GM11168 (cell line): Measurements from ENCODE around the gene SPAG7.
"Not testable (repeated sequence)": the region's sequence is repeated elsewhere in the genome, so short reads cannot be mapped to it uniquely, and the experiment has no call there.

Source experiments
- in situ Hi-C: fragments of 300-500 bp; cut with MboI; formaldehyde crosslinking; loops from one replicate; pipeline ENCODE4 v1.12.0; 2022; ENCODE audit warnings: low sequenced_read_pairs; ENCODE audit not compliant: unreplicated experiment

Gene SPAG7

DNA sequence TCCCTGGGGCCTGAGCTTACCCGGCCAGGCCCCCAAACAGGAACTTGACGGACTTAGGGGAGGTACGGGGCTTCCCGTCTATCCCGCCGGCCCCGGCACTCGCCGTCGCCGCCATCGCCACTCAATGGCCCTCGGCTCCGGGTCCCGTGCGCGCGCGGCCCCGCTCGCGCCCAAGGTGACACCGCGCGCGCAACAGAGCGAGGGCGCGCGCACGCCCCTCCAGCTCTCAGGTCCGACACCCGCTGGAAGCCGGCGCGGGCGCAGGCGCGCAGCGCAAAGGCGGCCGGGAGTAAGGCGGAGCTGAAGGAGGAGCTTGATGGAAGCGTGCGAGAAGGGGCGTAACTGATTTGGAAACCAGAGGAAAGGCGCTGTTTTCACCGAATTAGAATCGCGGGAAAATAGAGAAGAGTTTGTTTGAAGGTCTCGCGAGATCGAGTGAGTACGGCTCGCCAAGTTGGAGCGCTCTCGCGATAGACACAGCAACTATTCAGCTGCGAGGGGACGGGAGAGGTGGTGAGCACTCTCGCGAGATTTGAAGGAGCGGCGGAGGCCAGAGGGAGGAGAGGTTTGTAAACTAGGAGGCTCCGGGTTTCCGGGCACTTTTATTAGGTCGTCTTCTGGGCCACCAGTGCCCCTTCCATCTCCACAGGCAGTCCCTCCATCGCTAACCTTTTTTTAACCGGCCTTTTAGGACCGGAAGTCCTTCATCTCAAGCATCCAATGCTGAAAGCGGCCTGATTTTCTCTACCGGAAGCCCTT is 27.6 kb downstream of the SPAG7 start, which contains the start of the genes RNF167 and SLC25A11:
Gene RNF167, plus strand, starts transcription at position 473 of the 759 bp plus-strand sequence. CDS start 642 bp downstream, outside the sequence.
Gene SLC25A11, minus strand, starts transcription at position 251 of the 759 bp plus-strand sequence. Its CDS starts 136 bp downstream, at position 115.
- in situ Hi-C loops, result no loop called here

DNA sequence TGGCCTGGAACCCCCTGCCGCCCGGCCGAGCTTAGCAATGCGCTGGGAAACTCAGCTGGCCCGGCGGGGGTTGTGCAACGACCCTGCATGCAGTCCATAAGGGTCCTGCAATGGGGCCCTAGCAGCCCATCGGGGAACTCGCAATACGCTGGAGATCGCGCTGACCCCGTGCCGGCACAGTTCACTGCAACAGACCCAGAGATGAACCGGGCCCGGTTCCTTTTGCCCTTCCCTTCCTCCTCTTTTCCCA is 28.1 kb downstream of the SPAG7 start:
- in situ Hi-C loops, result no loop called here

DNA sequence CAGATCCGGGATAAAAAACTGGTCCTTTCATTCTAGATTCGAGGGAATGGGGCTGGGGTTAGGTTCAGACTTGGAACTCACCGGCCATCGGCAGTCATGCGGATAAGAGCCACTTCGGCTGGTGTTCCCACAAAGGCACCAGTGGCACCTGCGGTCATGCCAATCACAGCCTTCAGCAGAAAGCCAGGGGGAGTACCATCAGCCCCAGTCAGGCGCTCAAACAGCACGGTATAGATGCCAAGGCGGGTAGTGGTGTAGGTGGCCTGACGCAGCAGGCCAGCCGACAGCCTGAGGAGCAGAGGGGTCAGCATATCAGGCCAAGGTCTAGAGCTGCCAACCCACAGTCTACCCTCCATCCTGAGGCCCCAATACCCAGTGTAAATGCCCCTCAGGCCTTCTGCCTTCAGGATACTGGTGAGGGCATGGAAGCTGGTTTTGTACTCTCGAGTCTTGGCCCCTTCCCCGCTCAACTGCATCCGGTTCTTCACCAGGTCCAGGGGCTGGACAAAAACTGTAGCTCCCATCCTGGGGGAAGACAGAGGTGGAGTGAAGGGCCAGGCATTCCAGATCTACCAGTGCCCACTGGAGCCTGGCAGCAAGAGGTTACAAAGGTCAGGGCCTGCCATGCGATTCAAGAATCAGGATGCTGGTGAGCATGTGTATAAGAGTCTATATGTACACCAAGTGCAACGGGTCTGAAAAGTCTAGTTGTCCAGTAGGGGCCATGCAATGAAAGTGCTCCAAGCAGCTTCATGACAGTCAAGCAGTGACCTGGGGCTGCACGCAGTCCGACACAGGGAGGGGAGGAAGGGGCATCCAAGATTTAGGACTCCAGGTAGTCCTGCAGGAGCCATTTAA is 28.7 kb downstream of the SPAG7 start:
- in situ Hi-C loops, result no loop called here

DNA sequence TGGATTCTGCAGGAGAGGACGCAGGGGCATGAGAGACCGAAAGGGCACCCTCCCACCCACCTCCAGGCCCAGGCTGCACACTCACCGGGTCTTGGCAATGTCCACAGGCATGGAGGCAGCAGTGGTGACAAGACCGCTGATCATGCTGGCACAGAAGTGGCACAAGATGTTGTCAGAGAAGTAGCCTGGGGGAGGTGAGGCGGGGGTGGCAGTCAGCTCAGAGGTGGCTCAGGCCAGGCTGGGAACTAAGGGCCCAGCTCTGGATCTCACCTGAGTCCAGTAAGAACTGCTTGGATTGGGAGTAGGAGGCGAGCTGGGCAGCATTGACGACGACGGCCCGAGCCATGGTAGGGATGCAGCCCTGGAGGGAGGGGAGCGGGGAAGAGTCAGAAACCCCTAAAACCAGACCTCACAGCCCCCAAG is 29.5 kb downstream of the SPAG7 start:
- in situ Hi-C loops, result no loop called here

DNA sequence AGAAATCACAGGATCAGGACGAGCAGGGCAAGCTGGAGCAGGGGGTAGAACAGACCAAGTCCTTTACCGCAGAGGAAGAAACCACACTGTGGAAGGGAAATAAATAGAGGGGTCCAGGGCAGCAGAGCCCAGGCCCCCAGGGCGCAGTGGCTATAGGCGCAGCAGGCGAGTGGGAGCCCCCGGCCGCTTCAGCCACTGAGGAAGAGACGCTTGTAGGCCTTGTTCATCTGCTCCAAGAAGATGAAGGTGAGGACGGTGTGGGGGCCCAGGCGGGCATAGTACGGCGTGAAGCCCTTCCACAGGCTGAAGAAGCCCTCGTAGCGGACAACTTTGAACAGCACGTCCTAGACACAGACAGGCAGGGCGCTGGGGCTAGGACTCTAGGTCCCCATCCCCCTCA is 30.1 kb downstream of the SPAG7 start:
- in situ Hi-C loops, result no loop called here

DNA sequence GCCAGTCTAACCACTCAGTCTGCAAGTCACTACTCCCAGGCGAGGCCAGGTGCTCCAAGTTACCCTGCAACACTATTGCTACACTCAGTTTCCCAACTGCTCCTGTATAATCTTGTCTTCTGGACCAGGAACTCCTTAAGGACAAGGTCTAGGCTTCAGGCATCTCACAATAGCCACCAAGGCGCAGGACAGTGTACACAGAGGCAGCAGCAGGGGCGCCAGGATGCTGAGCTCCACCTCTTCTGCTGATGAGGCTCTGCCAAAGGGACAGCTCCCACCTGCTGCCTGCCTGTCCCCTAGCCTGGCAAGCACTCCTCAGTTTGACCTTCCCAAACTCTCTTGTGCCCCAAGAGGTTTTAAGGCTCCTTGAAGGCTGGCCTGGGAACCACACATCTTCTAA is 31.2 kb downstream of the SPAG7 start:
- in situ Hi-C loops, result no loop called here

DNA sequence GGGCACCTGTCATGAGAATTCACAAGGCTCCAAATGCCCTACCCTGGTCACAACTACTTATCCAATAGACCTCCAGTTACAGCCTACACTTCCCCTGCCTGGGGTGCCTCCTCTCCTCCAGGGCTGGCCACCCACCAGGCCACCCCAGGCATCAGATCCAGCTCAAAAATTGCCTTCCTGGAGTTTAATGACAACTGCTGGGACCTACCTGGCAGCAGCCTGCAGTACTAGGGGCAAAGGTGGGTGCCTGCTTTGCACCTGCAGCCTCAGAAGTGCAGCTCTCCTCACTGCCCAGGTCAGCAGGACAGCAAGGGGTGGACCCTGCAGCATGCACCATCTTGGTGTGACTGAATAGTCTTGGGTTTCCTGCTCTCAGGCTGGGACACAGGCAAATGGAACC is 32.0 kb downstream of the SPAG7 start:
- in situ Hi-C loops, result no loop called here

DNA sequence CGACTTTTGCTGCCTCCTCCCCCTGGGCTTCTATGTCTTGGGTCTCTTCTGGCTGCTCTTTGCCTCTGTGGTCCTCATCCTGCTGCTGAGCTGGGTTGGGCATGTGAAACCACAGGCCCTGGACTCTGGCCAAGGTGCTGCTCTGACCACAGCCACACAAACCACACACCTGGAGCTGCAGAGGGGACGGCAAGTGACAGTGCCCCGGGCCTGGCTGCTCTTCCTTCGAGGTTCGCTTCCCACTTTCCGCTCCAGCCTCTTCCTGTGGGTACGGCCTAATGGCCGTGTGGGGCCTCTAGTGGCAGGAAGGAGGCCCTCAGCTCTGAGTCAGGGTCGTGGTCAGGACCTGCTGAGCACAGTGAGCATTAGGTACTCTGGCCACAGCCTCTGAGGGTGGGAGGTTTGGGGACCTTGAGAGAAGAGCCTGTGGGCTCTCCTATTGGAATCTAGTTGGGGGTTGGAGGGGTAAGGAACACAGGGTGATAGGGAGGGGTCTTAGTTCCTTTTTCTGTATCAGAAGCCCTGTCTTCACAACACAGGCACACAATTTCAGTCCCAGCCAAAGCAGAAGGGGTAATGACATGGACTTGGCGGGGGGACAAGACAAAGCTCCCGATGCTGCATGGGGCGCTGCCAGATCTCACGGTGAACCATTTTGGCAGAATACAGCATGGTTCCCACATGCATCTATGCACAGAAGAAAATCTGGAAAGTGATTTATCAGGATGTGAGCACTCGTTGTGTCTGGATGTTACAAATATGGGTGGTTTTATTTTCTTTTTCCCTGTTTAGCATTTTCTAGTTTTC is 33.2 kb downstream of the SPAG7 start:
- in situ Hi-C loops, result no loop called here

DNA sequence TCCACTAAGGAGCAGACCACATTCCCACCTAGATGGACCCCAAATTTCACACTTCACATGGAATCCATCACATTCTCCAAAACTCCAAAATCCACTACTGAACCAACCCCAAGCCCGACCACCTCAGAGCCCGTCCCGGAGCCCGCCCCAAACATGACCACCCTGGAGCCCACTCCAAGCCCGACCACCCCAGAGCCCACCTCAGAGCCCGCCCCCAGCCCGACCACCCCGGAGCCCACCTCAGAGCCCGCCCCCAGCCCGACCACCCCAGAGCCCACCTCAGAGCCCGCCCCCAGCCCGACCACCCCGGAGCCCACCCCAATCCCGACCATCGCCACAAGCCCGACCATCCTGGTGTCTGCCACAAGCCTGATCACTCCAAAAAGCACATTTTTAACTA is 34.0 kb downstream of the SPAG7 start:
- in situ Hi-C loops, result no loop called here

DNA sequence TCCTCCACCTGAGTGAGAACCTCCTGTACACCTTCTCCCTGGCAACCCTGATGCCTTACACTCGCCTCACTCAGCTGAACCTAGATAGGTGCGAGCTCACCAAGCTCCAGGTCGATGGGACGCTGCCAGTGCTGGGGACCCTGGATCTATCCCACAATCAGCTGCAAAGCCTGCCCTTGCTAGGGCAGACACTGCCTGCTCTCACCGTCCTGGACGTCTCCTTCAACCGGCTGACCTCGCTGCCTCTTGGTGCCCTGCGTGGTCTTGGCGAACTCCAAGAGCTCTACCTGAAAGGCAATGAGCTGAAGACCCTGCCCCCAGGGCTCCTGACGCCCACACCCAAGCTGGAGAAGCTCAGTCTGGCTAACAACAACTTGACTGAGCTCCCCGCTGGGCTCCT is 34.9 kb downstream of the SPAG7 start:
- in situ Hi-C loops, result no loop called here

DNA sequence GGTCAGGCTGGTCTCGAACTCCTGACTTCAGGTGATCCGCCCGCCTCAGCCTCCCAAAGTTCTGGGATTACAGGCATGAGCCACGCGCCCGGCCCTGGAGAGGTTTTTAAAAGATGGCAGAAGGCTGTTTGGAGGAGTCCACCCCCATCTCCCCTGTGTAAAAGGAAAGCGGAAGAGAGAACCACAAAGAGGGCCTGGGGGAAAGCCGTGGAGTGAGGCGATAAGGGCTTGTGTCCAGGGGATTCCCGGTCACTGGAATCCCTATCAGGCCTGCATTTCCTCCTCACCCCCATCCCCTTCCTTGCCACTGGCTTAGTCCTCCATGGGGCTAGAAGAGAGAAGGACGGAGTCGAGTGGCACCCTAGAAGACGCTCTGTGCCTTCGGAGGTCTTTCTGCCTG is 35.7 kb downstream of the SPAG7 start, which contains the start of gene GP1BA:
Gene GP1BA, plus strand, starts transcription at position 315 of the 400 bp plus-strand sequence. CDS start 328 bp downstream, outside the sequence.
- in situ Hi-C loops, result no loop called here

DNA sequence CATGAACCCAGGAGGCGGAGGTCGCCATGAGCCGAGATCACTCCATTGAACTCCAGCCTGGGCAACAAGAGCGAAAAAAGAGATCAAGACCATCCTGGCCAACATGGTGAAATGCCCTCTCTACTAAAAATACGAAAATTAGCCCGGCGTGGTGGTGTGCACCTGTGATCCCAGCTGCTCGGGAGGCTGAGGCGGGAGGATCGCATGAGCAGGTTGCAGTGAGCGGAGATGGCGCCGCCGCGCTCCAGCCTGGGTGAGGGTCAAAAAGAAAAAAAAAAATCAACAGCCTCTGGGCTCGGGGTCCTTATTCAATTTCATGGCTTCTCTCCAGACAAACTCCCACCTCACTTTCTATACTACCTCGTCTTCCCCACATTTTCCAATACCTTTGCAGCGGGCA is 38.7 kb downstream of the SPAG7 start:
- in situ Hi-C loops, result no loop called here

DNA sequence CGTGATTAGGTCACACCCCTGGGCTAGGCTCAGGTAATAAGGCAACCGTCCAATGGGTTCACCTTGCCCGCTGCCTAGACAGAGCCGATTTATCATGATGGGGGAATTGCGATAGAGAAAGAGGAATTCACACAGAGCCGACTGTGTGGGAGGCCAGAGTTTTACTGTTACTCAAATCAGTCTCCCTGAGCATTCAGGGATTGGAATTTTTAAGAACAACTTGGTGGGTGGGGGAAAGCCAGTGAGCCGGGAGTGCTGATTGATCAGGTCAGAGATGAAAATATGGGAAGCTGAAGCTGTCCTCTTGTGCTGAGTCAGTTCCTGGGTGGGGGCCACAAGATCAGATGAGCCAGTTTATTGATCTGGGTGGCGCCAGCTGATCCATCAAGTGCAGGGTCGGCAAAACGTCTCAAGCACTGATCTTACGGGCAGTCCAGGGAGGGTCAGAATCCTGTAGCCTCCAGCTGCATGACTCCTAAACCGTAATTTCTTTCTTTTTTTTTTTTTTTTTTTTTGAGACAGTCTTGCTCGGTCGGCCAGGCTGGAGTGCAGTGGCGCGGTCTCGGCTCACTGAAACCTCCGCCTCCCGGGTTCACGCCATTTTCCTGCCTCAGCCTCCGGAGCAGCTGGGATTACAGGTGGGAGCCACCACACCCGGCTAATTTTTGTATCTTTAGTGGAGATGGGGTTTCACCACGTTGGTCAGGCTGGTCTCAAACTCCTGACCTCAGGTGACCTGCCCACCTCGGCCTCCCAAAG is 40.9 kb downstream of the SPAG7 start:
- in situ Hi-C loops, result not testable (repeated sequence)

DNA sequence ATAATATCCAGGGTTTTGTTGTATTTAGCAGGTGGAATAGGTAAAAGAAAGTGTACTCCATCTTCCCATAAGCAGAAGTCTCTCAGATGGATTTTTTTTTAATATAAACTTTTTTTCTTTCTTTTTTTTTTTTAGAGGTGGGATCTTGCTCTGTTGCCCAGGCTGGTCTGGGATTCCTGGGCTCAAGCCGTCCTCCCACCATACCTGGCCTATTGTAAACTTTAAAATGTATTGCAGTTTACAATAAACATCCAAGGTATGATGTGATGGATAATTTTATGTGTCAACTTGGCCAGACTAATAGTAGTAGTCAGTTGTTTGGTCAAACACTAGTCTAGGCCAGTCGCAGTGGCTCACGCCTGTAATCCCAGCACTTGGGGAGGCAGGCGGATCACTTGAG is 46.3 kb downstream of the SPAG7 start:
- in situ Hi-C loops, result no loop called here

DNA sequence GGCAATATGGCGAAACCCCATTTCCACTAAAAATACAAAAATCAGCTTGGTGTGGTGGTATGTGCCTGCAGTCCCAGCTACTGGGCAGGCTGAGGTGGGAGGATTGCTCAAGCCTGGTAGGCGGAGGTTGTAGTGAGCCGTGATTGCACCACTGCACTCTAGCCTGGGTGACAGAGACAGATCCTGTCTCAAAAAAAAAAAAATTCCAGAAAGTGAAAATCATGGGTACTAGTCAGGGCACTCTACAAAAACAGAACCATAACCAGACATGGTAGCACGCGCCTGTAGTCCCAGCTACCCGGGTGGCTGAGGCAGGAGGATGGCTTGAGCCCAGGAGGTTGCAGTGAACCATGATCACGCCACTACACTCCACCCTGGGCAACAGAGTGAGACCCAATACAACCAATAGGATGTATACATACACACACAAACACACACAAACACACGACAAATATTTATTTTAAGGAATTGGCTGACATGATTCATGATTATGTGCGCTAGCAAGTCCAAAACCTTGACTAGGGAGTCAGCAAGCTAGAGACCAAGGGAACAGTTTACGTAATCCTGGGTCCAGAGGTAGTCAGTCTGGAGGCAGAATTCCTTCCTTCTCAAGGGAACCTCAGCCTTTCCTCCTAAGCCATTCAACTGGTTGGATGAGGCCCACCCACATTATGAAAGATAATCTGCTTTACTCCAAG is 47.1 kb downstream of the SPAG7 start:
- in situ Hi-C loops, result no loop called here

DNA sequence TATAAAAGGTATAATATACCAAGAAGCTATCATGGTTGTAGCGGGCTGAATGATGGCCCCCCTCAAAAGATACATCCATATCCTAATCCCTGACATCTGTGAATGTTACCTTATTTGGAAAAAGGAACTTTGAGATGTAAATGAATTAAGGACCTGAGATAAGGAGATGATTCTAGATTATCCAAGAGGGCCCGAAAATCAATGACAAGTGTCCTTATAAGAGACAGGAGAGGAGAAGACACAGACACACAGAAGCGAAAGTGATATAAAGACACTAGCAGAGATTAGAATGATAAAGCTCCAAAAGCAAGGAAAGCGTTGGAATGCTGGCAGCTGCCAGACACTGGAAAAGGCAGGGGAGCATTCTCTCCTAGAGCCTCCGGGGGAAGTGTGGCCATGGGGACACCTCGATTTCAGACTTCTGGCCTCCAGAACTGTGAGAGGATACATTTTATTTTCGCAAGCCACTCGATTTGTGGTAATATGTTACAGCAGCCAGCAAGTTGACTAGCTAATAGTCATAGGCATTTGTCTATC is 48.0 kb downstream of the SPAG7 start:
- in situ Hi-C loops, result no loop called here

DNA sequence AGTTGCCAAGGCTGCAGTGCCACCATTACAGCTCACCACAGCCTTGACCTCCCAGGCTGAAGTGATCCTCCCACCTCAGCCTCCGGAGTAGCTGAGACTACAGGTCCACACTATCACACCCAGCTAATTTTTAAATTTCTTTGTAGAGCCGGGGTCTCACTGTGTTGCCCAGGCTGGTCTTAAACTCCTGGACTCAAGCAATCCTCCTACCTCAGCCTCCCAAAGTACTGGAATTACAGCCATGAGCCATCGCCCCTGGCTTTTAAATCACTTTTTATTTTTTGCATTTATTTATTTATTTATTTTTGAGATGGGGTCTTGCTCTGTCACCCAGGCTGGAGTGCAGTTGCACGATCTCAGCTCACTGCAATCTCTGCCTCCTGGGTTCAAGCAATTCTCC is 53.1 kb downstream of the SPAG7 start:
- in situ Hi-C loops, result not testable (repeated sequence)

DNA sequence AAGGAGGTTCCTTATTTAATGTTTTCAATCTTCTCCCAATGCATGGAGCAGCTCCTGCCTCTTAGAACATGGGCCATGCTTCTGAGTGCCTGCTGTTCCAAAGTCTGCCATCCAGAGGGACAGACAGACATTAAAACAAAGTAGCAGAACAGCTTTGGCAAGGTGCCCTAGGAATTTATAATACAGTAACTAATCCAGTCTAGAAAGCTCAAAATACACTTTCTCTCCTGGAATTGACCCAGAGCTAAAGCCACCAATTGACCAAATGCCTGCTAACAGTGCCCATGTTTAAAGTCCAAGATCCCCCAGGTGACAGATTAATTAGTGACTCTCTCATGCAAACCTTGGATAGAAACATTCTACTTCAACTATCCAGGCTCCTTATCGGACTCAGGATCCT is 53.6 kb downstream of the SPAG7 start:
- in situ Hi-C loops, result no loop called here
